ENCODE measurements around the gene VPS37B.

VPS37B gene

DNA sequence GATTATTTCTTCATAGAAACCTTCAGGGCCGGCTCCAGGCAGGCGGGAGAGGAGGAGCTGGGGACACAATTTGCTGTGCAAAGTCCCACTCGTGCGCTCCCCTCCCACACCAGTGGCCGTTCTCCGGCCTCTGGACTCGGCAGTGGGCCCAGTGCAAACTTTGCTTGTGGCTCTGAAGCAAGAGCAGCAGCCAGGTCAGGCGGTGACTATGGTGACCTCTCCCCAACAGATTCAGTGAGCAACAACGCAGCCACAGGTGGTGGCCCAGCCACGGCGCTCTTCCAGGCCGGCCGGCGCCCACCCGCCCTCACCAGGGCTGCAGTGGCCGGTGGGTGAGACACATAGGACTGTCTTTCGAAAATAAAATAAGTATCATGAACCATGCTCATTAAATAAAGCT, 29.5 kb downstream of the VPS37B start:
- no peak for ATAC-seq
- DNase-seq: no peak

DNA sequence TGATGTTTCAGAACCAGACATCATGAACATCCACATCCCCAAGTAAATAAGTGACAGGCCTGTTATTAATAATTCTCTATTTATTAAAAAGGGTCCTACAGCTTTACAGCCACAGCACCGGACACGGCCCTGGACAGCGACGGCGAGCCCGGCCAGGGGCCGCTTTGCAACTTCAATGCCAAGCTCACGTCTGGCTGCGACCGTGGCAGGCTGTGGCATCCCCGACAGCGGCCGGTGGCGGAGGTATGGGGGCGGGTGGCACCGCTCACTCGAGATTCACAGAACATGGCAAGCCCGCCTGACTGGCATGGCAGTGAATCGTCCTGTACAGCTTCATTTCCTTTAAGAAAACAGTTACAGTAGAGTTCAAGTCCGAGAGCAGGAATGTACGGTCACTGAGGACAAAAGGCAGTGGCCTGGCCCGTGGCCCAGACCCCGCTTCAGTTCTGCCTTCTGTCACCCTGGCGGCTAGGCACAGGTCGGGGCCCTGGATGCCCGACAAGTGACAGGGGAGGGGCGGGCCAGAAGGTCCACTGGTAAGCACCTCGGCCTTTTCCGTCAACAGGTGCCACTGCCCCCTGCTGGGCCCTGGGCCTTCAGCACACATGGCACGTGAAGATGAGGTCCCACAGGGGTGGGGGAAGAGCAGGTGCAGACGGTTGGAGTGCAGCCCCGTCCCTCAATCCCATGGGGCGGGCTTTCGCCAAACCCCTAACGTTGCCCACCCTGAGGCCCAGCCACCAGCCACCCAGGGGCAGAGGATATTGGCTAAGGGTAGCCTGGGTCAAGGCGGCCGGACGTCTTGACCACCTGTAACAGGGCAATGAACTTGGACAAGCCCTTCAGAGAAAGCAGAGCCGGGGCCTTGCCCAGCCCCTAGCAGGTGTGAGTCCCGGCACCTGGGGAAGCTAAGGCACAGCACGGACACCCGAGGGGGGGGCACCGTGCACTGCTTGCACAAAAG, 30.4 kb downstream of the VPS37B start:
- ATAC-seq: no peak
- no peak for DNase-seq

DNA sequence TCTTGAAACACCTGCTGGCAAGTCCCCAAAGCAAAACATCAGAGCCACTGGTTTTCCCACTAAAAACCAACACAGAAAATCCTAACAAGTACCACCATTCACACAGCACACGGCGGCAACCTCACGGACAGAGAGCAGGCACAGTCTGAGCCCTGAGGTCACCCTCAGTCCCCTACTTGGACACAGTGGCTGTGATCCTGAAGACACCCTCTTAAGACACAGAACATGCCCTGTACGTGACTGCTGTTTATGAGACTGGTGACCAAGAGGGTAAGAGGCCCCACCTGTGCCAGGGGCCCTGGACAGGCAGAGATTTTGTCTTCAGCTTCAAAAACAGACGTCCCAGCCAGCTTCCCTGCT, 31.1 kb downstream of the VPS37B start:
- ATAC-seq (no peak), DNase-seq (no peak)

GRCh38 chr12:122862872-122863701, 32.8 kb downstream of the VPS37B start:
- DNase-seq (no peak), ATAC-seq (no peak)

- DNase-seq (no peak), ATAC-seq (no peak)
Measured at GRCh38 chr12:122862110-122862634, 33.8 kb downstream of the VPS37B start.

GRCh38 chr12:122861587-122861970, 34.3 kb downstream of the VPS37B start:
- ATAC-seq: no peak
- no peak for DNase-seq

DNA sequence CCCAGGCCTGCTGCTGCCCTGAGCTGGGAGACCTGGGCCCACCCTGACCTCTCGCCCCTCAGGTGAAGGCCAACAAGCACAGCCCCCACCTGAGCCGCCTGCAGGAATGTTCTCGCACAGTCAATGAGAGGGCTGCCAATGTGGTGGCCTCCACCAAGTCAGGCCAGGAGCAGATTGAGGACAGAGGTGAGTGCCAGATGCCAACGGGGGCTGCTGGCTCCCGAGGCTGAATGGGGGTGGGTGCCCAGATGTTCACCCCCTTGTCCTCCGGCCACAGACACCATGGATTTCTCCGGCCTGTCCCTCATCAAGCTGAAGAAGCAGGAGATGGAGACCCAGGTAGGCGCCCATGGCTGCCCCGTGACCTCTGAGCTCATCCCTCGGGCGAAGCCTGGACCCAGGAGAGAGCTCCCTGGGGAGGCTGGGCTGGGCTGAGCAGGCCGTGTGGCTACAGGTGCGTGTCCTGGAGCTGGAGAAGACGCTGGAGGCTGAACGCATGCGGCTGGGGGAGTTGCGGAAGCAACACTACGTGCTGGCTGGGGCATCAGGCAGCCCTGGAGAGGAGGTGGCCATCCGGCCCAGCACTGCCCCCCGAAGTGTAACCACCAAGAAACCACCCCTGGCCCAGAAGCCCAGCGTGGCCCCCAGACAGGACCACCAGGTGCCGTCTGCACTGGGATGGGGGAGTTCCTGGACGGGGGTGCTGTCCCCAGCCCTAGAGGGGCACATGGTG, 34.9 kb downstream of the VPS37B start:
- ATAC-seq (no peak), DNase-seq (no peak)

- DNase-seq: peak; percentile 87
- peak; percentile 48 for ATAC-seq
Measured at GRCh38 chr12:122860040-122860853, 35.7 kb downstream of the VPS37B start.

DNA sequence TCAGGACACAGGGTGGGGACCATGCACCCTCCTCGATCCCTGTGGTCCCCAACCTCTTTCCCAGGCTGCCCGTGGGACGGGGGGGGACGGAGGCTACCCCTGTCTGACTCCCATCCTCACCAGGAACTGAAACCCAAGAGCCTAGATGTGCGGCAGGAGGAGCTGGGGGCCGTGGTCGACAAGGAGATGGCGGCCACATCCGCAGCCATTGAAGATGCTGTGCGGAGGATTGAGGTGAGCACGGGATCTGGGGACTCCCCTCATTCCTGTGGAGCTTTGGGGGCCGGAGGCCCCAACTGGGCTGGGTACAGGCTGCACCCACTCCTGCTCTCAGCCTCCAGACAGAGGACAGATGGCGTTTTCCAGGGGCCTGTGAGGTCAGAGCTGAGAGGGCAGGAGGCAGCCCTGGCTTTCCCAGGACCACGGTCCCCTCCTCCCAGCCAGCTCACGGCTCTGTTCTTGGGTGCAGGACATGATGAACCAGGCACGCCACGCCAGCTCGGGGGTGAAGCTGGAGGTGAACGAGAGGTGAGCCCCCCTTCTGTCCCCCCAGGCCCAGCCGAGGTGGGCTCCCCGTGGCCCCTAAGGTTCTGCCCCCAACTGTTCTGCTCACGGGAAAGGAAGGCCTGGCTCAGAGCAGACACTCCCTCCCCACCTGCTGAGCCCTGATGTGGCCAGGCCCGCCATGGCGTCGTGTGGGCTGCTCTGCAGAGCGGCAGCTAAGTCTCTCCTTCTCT, 36.5 kb downstream of the VPS37B start:
- no peak for ATAC-seq
- no peak for DNase-seq

GRCh38 chr12:122858591-122859302, 37.2 kb downstream of the VPS37B start:
- ATAC-seq: no peak
- DNase-seq: no peak

DNA sequence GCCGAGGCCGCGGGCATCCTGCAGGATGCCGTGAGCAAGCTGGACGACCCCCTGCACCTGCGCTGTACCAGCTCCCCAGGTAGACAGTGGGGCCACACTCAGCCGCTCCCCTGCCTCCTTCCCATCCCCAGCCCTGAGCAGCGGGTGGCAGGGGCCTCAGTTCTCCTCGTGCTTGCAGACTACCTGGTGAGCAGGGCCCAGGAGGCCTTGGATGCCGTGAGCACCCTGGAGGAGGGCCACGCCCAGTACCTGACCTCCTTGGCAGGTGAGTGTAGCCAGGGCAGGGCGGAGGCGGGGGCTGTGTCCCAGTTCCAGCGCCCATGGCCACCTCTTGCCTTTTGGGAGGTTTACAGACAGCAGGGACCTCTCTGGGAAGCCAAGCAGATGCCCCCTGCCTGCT, 37.8 kb downstream of the VPS37B start:
- DNase-seq: no peak
- ATAC-seq: no peak

DNA sequence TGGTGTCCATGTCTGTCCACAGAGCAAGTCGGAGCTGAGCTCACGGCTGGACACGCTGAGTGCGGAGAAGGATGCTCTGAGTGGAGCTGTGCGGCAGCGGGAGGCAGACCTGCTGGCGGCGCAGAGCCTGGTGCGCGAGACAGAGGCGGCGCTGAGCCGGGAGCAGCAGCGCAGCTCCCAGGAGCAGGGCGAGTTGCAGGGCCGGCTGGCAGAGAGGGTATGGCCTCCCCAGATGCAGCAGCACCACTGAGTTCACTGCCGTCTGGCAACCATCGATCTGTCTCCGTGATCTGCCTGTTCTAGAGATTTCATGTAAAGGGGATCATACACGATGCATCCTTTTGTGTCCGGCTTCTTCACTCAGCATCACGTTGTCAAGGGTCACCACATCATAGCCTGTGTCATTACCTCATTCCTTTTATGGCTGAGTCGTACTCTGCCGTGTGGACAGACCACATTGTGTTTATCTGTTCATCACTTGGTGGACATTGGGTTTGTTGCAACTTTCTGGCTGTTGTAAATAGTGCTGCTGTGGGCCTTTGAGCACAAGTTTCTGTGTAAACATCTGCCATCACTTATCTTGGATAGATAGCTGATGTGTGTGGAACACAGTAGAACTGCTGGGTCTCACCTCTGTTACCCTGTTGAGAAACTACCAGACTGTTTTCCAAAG, 38.8 kb downstream of the VPS37B start:
- no peak for DNase-seq
- no peak for ATAC-seq

DNA sequence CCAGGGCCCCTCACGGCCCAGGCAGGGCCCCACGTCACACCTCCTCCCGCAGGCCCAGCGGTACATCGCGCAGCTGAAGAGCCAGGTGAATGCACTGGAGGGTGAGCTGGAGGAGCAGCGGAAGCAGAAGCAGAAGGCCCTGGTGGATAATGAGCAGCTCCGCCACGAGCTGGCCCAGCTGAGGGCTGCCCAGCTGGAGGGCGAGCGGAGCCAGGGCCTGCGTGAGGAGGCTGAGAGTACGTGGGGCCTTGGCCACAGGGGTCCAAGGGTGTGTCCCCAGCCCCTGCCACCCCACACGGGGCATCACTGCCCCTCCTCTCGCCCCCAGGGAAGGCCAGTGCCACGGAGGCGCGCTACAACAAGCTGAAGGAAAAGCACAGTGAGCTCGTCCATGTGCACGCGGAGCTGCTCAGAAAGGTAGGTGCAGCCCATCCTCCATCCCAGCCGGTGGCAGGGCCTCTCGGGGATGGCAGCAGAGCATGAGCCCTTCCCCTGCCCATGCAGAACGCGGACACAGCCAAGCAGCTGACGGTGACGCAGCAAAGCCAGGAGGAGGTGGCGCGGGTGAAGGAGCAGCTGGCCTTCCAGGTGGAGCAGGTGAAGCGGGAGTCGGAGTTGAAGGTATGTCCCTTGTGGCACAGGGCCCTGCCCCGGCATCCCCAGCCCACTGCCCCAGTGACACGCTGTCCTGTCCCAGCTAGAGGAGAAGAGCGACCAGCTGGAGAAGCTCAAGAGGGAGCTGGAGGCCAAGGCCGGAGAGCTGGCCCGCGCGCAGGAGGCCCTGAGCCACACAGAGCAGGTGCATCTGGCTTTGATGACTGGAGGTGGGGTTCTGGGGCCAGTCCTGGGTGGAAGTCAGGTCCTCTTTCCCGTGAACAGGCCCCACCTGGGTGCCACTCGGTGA, 39.7 kb downstream of the VPS37B start:
- ATAC-seq (no peak), DNase-seq (no peak)

- ATAC-seq: no peak
- DNase-seq: no peak
Measured at GRCh38 chr12:122855071-122855829, 40.7 kb downstream of the VPS37B start.

DNA sequence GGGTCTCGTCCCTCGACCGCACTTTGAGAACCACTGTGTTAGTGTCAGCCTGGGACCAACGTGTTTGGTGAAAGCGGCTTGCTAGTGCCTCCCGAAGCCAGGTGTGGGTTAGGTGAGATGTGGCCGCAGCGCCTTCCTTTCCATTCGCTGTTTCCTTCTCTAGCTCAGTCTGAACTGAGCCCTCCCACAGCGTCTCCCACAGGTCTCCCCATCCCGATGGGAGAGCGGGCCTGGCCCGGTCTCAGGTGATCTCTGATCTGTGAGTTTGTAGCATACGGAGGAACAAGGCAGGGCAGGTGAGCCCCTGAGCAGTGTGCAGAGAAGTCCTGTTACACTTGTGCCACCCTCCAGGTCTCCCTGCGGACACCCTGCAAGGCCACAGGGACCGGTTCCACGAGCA, 41.4 kb downstream of the VPS37B start:
- DNase-seq (no peak), ATAC-seq (no peak)

DNA sequence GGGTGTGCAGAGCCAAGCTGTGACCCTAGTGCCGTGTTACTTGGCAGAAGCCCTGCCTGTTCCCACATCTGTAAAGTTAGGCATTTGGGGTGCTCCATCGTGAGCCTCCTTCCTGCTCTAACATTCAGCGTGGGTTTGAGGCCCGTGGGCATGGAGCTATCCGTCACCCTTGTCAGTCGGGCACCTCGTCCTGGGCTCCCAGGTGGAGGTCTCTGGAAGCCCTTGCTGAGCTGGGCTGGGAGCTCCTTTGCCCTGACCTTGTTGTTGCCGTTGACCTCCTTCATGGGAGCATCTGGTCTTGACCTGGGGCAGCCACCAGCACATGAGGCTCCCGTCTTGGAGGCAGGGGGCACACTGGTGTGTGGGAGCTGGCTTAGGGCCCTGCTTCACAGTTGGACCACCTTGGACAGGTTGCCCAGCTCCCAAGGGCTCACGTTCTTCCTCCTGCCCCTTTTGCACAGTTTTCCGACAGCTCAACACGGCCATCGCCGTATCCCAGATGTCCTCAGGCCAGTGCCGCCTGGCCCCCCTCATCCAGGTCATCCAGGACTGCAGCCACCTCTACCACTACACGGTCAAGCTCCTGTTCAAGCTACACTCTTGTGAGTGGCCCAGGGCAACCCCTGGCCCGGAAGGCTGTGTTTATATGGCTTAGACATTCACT, 42.2 kb downstream of the VPS37B start:
- no peak for DNase-seq
- ATAC-seq: no peak
